HepG2 (cell line): ENCODE measurements around the gene SH2D1B. TPM values are rescaled to one million over a fixed set of nuclear protein-coding genes. Genes with fewer than 3 reads are reported as not detected.

Experiments used
- ATAC-seq: fragments of 200-7000 bp; cut with Tn5 transposase; 3 replicates; pipeline ENCODE4 v1.9.1; 2020; ENCODE audit warnings: mild to moderate bottlenecking, moderate library complexity
- BruUV-seq: library from RNA; stranded (reverse); fragments of 400-500 nt; replicated peaks from 2 replicates; lab custom pipeline; 2021; lab: Mats Ljungman, UMichigan
- CTCF ChIA-PET: fragments of 300-600 bp; formaldehyde crosslinking; extraction: SDS; loops from one replicate; lab custom pipeline; 2021; ENCODE audit warnings: low total read pairs, inconsistent platforms, low intra/inter-chr PET ratio; lab: Yijun Ruan, JAX
- POLR2A ChIA-PET: fragments of 350-600 bp; sonication (Branson Sonifier 250); formaldehyde crosslinking; loops from one replicate; lab custom pipeline; 2020; ENCODE audit warnings: antibody characterized with exemption, inconsistent platforms; lab: Yijun Ruan, JAX
- DNase-seq: peaks from one replicate; pipeline ENCODE4 v3.0.0-alpha.2; 2015; ENCODE audit warnings: low spot score
- FAIRE-seq: peaks from 3 replicates; lab custom pipeline; 2011; peaks lifted over from hg19 to GRCh38; lab: Jason Lieb, UNC
- H2AFZ ChIP-seq: one replicate; pipeline ENCODE4 v1.6.1; 2011; ENCODE audit warnings: low read length, inconsistent platforms
- H3K27ac ChIP-seq: fragments of 300-600 bp; 3 replicates; pipeline ENCODE4 v1.8.0; 2011; ENCODE audit warnings: mixed run types, mild to moderate bottlenecking, mixed read lengths, low read length, inconsistent platforms; ENCODE audit not compliant: insufficient read depth; ENCODE audit errors: extremely low read length
- H3K27me3 ChIP-seq, 2 experiments: fragments of 200-600 bp in 1 of 2; 2 replicates in 1 of 2; 3 replicates in 1 of 2; pipeline versions ENCODE4 v1.6.0 to v1.8.0; 2011; ENCODE audit warnings: low read length in 2 of 2, mild to moderate bottlenecking in 2 of 2, moderate library complexity in 2 of 2, inconsistent platforms in 1 of 2; ENCODE audit not compliant: insufficient read depth in 2 of 2, control insufficient read depth in 1 of 2
- H3K36me3 ChIP-seq, 2 experiments: fragments of 200-600 bp in 1 of 2; replicated peaks in 1 of 2; 2 replicates in 1 of 2; 3 replicates in 1 of 2; pipeline versions ENCODE4 v1.5.1 to v1.8.0; 2011; ENCODE audit warnings: low read length in 2 of 2, inconsistent platforms in 1 of 2; ENCODE audit not compliant: insufficient read depth in 2 of 2, control insufficient read depth in 1 of 2
- H3K4me1 ChIP-seq: 2 replicates; pipeline ENCODE4 v1.5.1; 2012; ENCODE audit warnings: low read length, inconsistent platforms; ENCODE audit not compliant: insufficient read depth
- H3K4me2 ChIP-seq: 2 replicates; pipeline ENCODE4 v1.6.0; 2011; ENCODE audit warnings: low read depth, low read length, inconsistent platforms
- H3K4me3 ChIP-seq, 3 experiments: fragments of 200-600 bp in 1 of 3; sonication (generic), shearing (Covaris generic) in 1 of 3; replicated peaks in 1 of 3; 2 replicates each; pipeline ENCODE4 v1.5.1; 2011 to 2016; ENCODE audit warnings: low read length in 3 of 3, inconsistent platforms in 2 of 3, low read depth in 2 of 3, mild to moderate bottlenecking in 2 of 3, control low read depth in 1 of 3, mixed read lengths in 1 of 3; ENCODE audit not compliant: insufficient read depth in 1 of 3
- H3K79me2 ChIP-seq: one replicate; pipeline ENCODE4 v1.6.1; 2011; ENCODE audit warnings: low read length, inconsistent platforms; ENCODE audit not compliant: insufficient read depth
- H3K9ac ChIP-seq: 2 replicates; pipeline ENCODE4 v1.6.0; 2011; ENCODE audit warnings: mild to moderate bottlenecking, low read depth, low read length, inconsistent platforms; ENCODE audit not compliant: insufficient read depth
- H3K9me3 ChIP-seq: 2 replicates; pipeline ENCODE4 v1.5.1; 2012; ENCODE audit warnings: mild to moderate bottlenecking, low read length
- H4K20me1 ChIP-seq: 2 replicates; pipeline ENCODE4 v1.6.0; 2011; ENCODE audit warnings: inconsistent platforms, mild to moderate bottlenecking, low read length, moderate library complexity; ENCODE audit not compliant: insufficient read depth
- EP300 ChIP-seq, 3 experiments: sonication (generic) in 1 of 3; formaldehyde crosslinking in 1 of 3; IDR thresholded peaks; 2 replicates each; pipeline versions ENCODE4 v1.5.1 to v1.6.1; 2011 to 2020; ENCODE audit warnings: low read depth in 2 of 3, low read length in 2 of 3, borderline replicate concordance in 1 of 3, improper control_type of control experiment in 1 of 3, mild to moderate bottlenecking in 1 of 3, missing genetic modification reagents in 1 of 3, moderate library complexity in 1 of 3
- FOXP1 ChIP-seq, 2 experiments: fragments of 450-650 bp in 1 of 2; IDR thresholded peaks; 2 replicates each; pipeline ENCODE4 v1.6.1; 2017 to 2018; ENCODE audit warnings: antibody characterized with exemption in 1 of 2
- HOXA5 ChIP-seq: sonication (generic); formaldehyde crosslinking; IDR thresholded peaks from 2 replicates; pipeline ENCODE4 v1.4.0; 2020; ENCODE audit warnings: missing genetic modification reagents
- KDM6A ChIP-seq: IDR thresholded peaks from 2 replicates; pipeline ENCODE4 v1.6.1; 2016; ENCODE audit warnings: low read depth
- MED8 ChIP-seq: sonication (generic); formaldehyde crosslinking; IDR thresholded peaks from 2 replicates; pipeline ENCODE4 v1.8.1; 2023; ENCODE audit warnings: mild to moderate bottlenecking, missing genetic modification reagents; ENCODE audit not compliant: insufficient replicate concordance
- NR2F6 ChIP-seq, 2 experiments: IDR thresholded peaks; 2 replicates each; pipeline ENCODE4 v1.6.1; 2016; ENCODE audit warnings: antibody characterized with exemption in 1 of 2, mild to moderate bottlenecking in 1 of 2
- POLR2A ChIP-seq, 2 experiments: IDR thresholded peaks; 2 replicates each; pipeline ENCODE4 v1.6.1; 2011; ENCODE audit warnings: low read depth in 2 of 2, low read length in 2 of 2, mild to moderate bottlenecking in 1 of 2, moderate library complexity in 1 of 2; ENCODE audit not compliant: insufficient read depth in 1 of 2
- REPIN1 ChIP-seq: sonication (generic); formaldehyde crosslinking; IDR thresholded peaks from 2 replicates; pipeline ENCODE4 v1.8.0; 2022; ENCODE audit warnings: missing genetic modification reagents, low read depth, mild to moderate bottlenecking, borderline replicate concordance
- SAP130 ChIP-seq: IDR thresholded peaks from 2 replicates; pipeline ENCODE4 v1.6.1; 2016; ENCODE audit warnings: low read depth
- SUZ12 ChIP-seq: fragments of 150-350 bp; IDR thresholded peaks from 2 replicates; pipeline ENCODE4 v1.6.1; 2014; ENCODE audit warnings: low read depth, low read length
- TAF1 ChIP-seq: sonication (generic); formaldehyde crosslinking; IDR thresholded peaks from 2 replicates; pipeline ENCODE4 v1.4.0; 2020; ENCODE audit warnings: missing genetic modification reagents
- THRA ChIP-seq: sonication (generic); formaldehyde crosslinking; IDR thresholded peaks from 2 replicates; pipeline ENCODE4 v1.4.0; 2020; ENCODE audit warnings: missing genetic modification reagents, borderline replicate concordance
- TRIM24 ChIP-seq: sonication (generic); formaldehyde crosslinking; IDR thresholded peaks from 2 replicates; pipeline ENCODE4 v1.8.0; 2022; ENCODE audit warnings: mild to moderate bottlenecking, missing genetic modification reagents
- ZBTB1 ChIP-seq: sonication (generic); formaldehyde crosslinking; IDR thresholded peaks from 2 replicates; pipeline ENCODE4 v1.4.0; 2020; ENCODE audit warnings: missing genetic modification reagents, borderline replicate concordance
- ZNF512 ChIP-seq: sonication (generic); formaldehyde crosslinking; IDR thresholded peaks from 2 replicates; pipeline ENCODE4 v1.4.0; 2020; ENCODE audit warnings: mild to moderate bottlenecking, missing genetic modification reagents
- ZNF776 ChIP-seq: sonication (generic); formaldehyde crosslinking; IDR thresholded peaks from 2 replicates; pipeline ENCODE4 v1.4.0; 2020; ENCODE audit warnings: mild to moderate bottlenecking, missing genetic modification reagents
- WGBS: methylation state at CpG from one replicate; pipeline ENCODE4 v1.1.6; 2017; ENCODE audit warnings: low lambda C conversion rate; 5-methylcytosine and 5-hydroxymethylcytosine counted together
- in situ Hi-C: cut with HindIII; loops from 2 replicates; pipeline ENCODE4 v1.10.0; 2017; ENCODE audit warnings: low pct_unique_long_range_greater_than_20kb; ENCODE audit not compliant: extremely low pct_ligation_motif_present
- intact Hi-C: fragments of 100-400 bp; cut with micrococcal nuclease; formaldehyde crosslinking; loops from one replicate; pipeline ENCODE4 v1.10.0; 2022; ENCODE audit not compliant: unreplicated experiment
- polyA plus RNA-seq, 8 experiments: library from polyadenylated mRNA; depleted of rRNA in 3 of 8; stranded (reverse) in 7 of 8; unstranded in 1 of 8; fragments of >200 nt; fragmentation: Illumina TruSeq in 4 of 8; extraction: Trizol in 4 of 8; gene quantifications; 2 replicates each; pipeline versions ENCODE4 v1.2.1 to v1.2.3, GENCODE V29; 2011 to 2016; ENCODE audit warnings: low read depth in 4 of 8, missing spikeins in 1 of 8, mixed read lengths in 1 of 8; ENCODE audit not compliant: insufficient read depth in 1 of 8
- total RNA-seq, 5 experiments: library from RNA; depleted of rRNA; stranded (reverse); fragments of >200 nt; fragmentation: Illumina TruSeq; extraction: Trizol; gene quantifications; 2 replicates each; pipeline ENCODE4 v1.2.3, GENCODE V29; 2016; ENCODE audit warnings: low read depth in 1 of 5

SH2D1B gene
- total and polyA plus RNA-seq, 2 of the 13 experiments (the other 11 are each of a cell fraction or from before 2014, with no cell fraction given), result not detected

GRCh38 chr1:162406811-162407210, 5.1 kb downstream of the SH2D1B start:
- intact Hi-C loops, result no loop called here
- no peak overlapping the region for H3K27ac ChIP-seq
- H3K36me3 ChIP-seq, result no peaks in the 10 kb centered on the region
- WGBS, result 32% methylated on average over 2 of the region's 2 CpGs
- H2AFZ ChIP-seq, result no peak overlapping the region
- H3K4me2 ChIP-seq, result no peak overlapping the region
- no peak overlapping the region for H3K9ac ChIP-seq
- FAIRE-seq, result no peak
- H3K79me2 ChIP-seq, result no peaks in the 10 kb centered on the region
- H3K4me3 ChIP-seq, result no peak overlapping the region
- BruUV-seq, result no TSS peak
- no peaks in the 10 kb centered on the region for H3K9me3 ChIP-seq
- in situ Hi-C loops, result no loop called here
- ChIA-PET CTCF (no interaction called here), POLR2A (no interaction called here)
- no peak for DNase-seq
- ATAC-seq, result no peak
- TF ChIP-seq TAF1 (CRISPR knock-in tag) (no peak), ZNF512 (CRISPR knock-in tag) (no peak), MED8 (CRISPR knock-in tag) (no peak)
- H3K27me3 ChIP-seq, result peaks cover 0 to under 1% of the 10 kb centered on the region in 2 experiments; a peak in 1 of 5 replicates
- H4K20me1 ChIP-seq, result no peaks in the 10 kb centered on the region
- H3K4me1 ChIP-seq, result peaks cover 9% of the 10 kb centered on the region; the same call in 1 of the 2 replicates

GRCh38 chr1:162405800-162406199, 6.1 kb downstream of the SH2D1B start:
- CTCF ChIA-PET, result no interaction called here
- TF ChIP-seq SAP130 (CRISPR knock-in tag) (no peak), POLR2A (IDR thresholded peaks at IDR 0.05; ENCODE audit: insufficient read depth in 1 of 2, low read depth in 2 of 2, low read length in 2 of 2) (no peak), FOXP1 (IDR thresholded peaks at IDR 0.05) (no peak), FOXP1 (CRISPR knock-in tag; IDR thresholded peaks at IDR 0.05) (no peak; the same call in 1 of the 2 replicates), REPIN1 (no peak), ZBTB1 (no peak), EP300 (IDR thresholded peaks at IDR 0.05; ENCODE audit: low read depth in 2 of 2, low read length in 2 of 2) (peak in 1 of 2 experiments; percentile 12; a peak in 1 of 4 replicates), EP300 (CRISPR knock-in tag; IDR thresholded peaks at IDR 0.05; ENCODE audit: borderline replicate concordance) (no peak), ZNF776 (no peak), NR2F6 (IDR thresholded peaks at IDR 0.05) (peak; percentile 50; the same call in 1 of the 2 replicates), NR2F6 (CRISPR knock-in tag; IDR thresholded peaks at IDR 0.05) (0 out of 2 replicates have a peak, but pooled peaks have one; percentile 17), KDM6A (0 out of 2 replicates have a peak, but pooled peaks have one; percentile 12), SUZ12 (no peak), HOXA5 (no peak), THRA (no peak), TRIM24 (no peak)

More at GRCh38 chr1:162405800-162406199, 6.1 kb downstream of the SH2D1B start:
- WGBS, result 1% methylated on average over 5 of the region's 5 CpGs
- Histone ChIP-seq H3K9ac (no peak overlapping the region), H2AFZ (no peak overlapping the region), H3K79me2 (no peaks in the 10 kb centered on the region), H3K4me2 (peak overlapping the region; percentile 14; the same call in 1 of the 2 replicates), H3K36me3 (no peaks in the 10 kb centered on the region), H3K27me3 (no peaks in the 10 kb centered on the region), H3K27ac (no peak overlapping the region), H3K4me3 (no peak overlapping the region), H3K4me1 (peaks cover 9% of the 10 kb centered on the region; the same call in 1 of the 2 replicates), H3K9me3 (no peaks in the 10 kb centered on the region), H4K20me1 (no peaks in the 10 kb centered on the region)
- DNase-seq (peak; percentile 12), ATAC-seq (peak; percentile 40; the same call in 1 of the 3 replicates), FAIRE-seq (no peak)
- in situ Hi-C loops (no loop called here), intact Hi-C loops (no loop called here)
- POLR2A ChIA-PET, result no interaction called here
- no TSS peak for BruUV-seq
